GM19324 (cell line): ENCODE data around the gene TEX14.

Source experiments
- ATAC-seq: cut with Tn5 transposase; IDR thresholded peaks from one replicate; pipeline ENCODE4 v1.9.1; 2021; ENCODE audit warnings: mild to moderate bottlenecking, moderate library complexity; ENCODE audit not compliant: unreplicated experiment, low FRiP score

The TEX14 gene, protein sequence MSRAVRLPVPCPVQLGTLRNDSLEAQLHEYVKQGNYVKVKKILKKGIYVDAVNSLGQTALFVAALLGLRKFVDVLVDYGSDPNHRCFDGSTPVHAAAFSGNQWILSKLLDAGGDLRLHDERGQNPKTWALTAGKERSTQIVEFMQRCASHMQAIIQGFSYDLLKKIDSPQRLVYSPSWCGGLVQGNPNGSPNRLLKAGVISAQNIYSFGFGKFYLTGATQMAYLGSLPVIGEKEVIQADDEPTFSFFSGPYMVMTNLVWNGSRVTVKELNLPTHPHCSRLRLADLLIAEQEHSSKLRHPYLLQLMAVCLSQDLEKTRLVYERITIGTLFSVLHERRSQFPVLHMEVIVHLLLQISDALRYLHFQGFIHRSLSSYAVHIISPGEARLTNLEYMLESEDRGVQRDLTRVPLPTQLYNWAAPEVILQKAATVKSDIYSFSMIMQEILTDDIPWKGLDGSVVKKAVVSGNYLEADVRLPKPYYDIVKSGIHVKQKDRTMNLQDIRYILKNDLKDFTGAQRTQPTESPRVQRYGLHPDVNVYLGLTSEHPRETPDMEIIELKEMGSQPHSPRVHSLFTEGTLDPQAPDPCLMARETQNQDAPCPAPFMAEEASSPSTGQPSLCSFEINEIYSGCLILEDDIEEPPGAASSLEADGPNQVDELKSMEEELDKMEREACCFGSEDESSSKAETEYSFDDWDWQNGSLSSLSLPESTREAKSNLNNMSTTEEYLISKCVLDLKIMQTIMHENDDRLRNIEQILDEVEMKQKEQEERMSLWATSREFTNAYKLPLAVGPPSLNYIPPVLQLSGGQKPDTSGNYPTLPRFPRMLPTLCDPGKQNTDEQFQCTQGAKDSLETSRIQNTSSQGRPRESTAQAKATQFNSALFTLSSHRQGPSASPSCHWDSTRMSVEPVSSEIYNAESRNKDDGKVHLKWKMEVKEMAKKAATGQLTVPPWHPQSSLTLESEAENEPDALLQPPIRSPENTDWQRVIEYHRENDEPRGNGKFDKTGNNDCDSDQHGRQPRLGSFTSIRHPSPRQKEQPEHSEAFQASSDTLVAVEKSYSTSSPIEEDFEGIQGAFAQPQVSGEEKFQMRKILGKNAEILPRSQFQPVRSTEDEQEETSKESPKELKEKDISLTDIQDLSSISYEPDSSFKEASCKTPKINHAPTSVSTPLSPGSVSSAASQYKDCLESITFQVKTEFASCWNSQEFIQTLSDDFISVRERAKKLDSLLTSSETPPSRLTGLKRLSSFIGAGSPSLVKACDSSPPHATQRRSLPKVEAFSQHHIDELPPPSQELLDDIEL (N-terminal part only)

GRCh38 chr17:58691701-58692238 lies at the start of gene TEX14:
TSS of gene TEX14 (minus strand) at chr17:58692045. CDS start at chr17:58652001, 40,044 bp downstream.
- ATAC-seq, result no peak

GRCh38 chr17:58741121-58741625 lies 49.3 kb upstream of the TEX14 start:
- ATAC-seq, result no peak

DNA sequence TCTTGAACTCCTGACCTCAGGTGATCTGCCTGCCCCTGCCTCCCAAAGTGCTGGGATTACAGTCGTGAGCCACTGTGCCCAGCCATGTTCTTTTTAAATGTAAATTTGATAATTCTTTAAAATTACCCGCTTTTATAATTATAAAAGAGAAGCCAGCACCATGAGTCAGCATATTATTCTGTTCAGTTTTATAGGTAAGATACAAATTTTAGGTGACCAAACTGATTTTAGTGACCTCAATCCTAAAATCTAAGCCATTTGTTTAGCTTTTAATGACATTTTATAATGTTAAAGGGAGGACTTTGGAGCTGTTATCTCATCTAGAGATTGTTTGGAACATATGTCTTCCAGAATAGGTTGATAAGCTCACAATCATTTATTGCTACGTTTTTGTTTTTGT lies 43.0 kb upstream of the TEX14 start:
- no peak for ATAC-seq

- no peak for ATAC-seq
Measured at GRCh38 chr17:58734040-58734439, 42.2 kb upstream of the TEX14 start.

DNA sequence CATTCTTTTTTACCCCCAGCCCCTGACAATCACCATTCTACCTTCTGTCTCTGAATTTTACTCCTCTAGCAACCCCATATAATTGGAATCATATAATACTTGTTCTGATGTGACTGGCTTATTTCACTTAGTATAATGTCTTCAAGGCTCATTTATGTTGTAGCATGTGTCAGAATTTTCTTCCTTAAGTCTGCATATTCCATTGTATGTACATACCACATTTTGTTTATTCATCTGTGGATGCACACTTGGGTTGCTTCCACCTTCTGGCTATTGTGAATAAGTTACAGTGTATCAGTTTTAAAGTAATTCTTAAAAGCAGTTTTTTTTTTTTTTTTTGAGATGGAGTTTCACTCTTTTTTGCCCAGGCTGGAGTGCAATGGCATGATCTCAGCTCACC lies 39.1 kb upstream of the TEX14 start:
- ATAC-seq, result no peak

GRCh38 chr17:58728798-58729197 lies 37.0 kb upstream of the TEX14 start:
- no peak for ATAC-seq

DNA sequence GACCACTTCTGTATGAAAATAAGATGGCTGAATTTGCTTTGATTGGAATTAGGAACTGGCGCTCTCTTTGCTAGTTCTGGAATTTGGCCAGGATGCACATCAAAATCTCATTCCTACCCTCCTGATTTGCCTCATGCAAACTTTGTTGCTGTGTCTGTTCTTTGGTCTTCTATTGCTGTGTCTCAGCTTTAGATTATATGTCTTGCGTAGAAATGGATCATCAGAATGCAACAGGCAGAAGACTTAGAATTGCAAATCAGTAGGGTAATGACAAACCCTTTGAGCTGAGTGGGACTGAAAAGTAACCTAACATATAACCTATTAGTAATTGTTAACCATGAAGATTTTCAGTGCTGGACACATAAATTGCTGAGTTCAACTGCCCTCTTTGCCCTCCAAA lies 30.9 kb upstream of the TEX14 start:
- no peak for ATAC-seq

GRCh38 chr17:58722274-58722673 lies 30.4 kb upstream of the TEX14 start:
- no peak for ATAC-seq

- no peak for ATAC-seq
Measured at GRCh38 chr17:58710948-58711552, 19.2 kb upstream of the TEX14 start.

- ATAC-seq, result no peak
Measured at GRCh38 chr17:58706351-58707140, 14.7 kb upstream of the TEX14 start.

DNA sequence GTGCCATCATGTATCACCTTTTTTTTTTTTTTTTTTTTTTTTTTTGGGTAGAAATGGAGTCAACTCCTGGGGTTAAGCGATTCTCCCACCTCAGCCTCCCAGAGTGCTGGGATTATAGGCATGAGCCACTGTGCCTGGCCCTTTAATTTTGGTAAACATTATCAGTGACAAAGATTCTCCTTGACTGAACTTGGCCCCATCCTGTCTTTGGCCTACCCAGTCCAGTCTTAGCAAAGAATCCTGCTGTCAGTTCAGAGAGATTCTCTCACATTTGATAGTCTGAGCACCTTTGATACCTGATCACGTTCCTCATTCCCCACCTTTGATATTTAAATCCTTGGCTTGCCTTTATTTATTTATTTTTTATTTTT lies 12.1 kb upstream of the TEX14 start:
- no peak for ATAC-seq

- ATAC-seq, result no peak
Measured at GRCh38 chr17:58703137-58703915, 11.5 kb upstream of the TEX14 start.

DNA sequence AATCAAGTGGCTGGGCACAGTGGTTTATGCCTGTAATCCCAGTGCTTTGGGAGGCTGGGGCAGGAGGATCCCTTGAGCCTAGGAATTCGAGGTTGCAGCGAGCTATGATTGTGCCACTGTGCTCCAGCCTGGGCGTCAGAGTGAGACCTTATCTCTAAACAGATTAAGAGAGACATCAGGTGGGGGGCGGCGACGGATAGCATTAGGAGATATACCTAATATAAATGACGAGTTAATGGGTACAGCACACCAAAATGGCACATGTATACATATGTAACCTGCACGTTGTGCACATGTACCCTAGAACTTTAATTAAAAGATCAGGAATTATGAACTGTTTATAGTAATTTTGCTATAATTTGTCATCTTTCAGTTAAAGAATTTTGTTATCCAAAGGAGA lies 10.9 kb upstream of the TEX14 start:
- no peak for ATAC-seq

GRCh38 chr17:58702045-58702476 lies 10.2 kb upstream of the TEX14 start:
- ATAC-seq, result no peak

GRCh38 chr17:58699771-58700170 lies 7.9 kb upstream of the TEX14 start:
- no peak for ATAC-seq

- no peak for ATAC-seq
Measured at GRCh38 chr17:58694826-58695225, 3.0 kb upstream of the TEX14 start.

DNA sequence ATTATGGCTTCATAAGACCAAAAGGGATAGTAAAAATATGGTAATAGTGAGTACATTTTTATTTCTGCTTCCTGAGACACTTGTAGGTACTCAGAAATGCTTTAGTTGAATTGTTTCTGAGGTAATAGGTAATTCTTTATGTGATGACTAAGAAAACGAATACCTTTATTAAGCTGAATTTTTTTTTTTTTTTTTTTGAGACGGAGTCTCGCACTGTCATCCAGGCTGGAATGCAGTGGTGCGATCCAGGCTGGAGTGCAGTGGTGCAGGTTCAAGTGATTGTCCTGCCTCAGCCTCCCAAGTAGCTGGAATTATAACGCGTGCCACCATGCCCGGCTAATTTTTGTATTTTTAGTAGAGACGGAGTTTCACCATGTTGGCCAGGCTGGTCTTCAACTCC lies 2.5 kb upstream of the TEX14 start:
- ATAC-seq, result no peak

GRCh38 chr17:58693751-58694150 lies 1.9 kb upstream of the TEX14 start:
- no peak for ATAC-seq
